Bronchial epithelial cell (primary cell): ENCODE results near the gene HSF4. TPM values are rescaled to one million over a fixed set of nuclear protein-coding genes. Genes with fewer than 3 reads are reported as not detected.

Source experiments
- DNase-seq: peaks from one replicate; pipeline ENCODE4 v3.0.0-alpha.2; 2010; ENCODE audit warnings: low read depth
- FAIRE-seq: peaks from 2 replicates; lab custom pipeline; 2011; peaks lifted over from hg19 to GRCh38; lab: Jason Lieb, UNC
- H3K27me3 ChIP-seq: 2 replicates; pipeline ENCODE4 v1.5.1; 2011; ENCODE audit warnings: low read length; ENCODE audit not compliant: control insufficient read depth, insufficient read depth
- H3K36me3 ChIP-seq: 2 replicates; pipeline ENCODE4 v1.5.1; 2011; ENCODE audit warnings: low read length; ENCODE audit not compliant: control insufficient read depth, insufficient read depth
- H3K4me3 ChIP-seq: 2 replicates; pipeline ENCODE4 v1.5.1; 2011; ENCODE audit warnings: mild to moderate bottlenecking, low read depth, low read length, control low read depth
- CTCF ChIP-seq: IDR thresholded peaks from 2 replicates; pipeline ENCODE4 v1.5.1; 2011; ENCODE audit warnings: mild to moderate bottlenecking, moderate library complexity, low read length, control low read depth, inconsistent platforms; ENCODE audit not compliant: insufficient read depth, severe bottlenecking
- total RNA-seq: library from RNA; depleted of rRNA; stranded (reverse); fragments of >200 nt; gene quantifications from 2 replicates; pipeline ENCODE4 v1.2.1, GENCODE V29; 2014

The HSF4 gene
- total RNA-seq, 1 donor from 2014 or later: 3.7 TPM

- peaks cover 14% of the 10 kb centered on the region for H3K27me3 ChIP-seq
Observed at GRCh38 chr16:67165121-67166078, 855 bp downstream of the HSF4 start.

GRCh38 chr16:67166110-67166547 is 1.6 kb downstream of the HSF4 start:
- DNase-seq: no peak
- H3K27me3 ChIP-seq: peaks cover 14% of the 10 kb centered on the region
- no peak for FAIRE-seq
- no peak overlapping the region for H3K4me3 ChIP-seq
- H3K36me3 ChIP-seq: peaks cover 2% of the 10 kb centered on the region
- TF ChIP-seq CTCF: no peak

More at GRCh38 chr16:67165121-67166078, 855 bp downstream of the HSF4 start:
- Histone ChIP-seq H3K36me3 (peaks cover 2% of the 10 kb centered on the region), H3K4me3 (no peak overlapping the region)
- no peak for TF ChIP-seq CTCF
- DNase-seq (no peak), FAIRE-seq (no peak)

GRCh38 chr16:67166598-67167168 is 2.1 kb downstream of the HSF4 start:
- peaks cover 14% of the 10 kb centered on the region for H3K27me3 ChIP-seq
- no peaks in the 10 kb centered on the region for H3K36me3 ChIP-seq
- FAIRE-seq (no peak), DNase-seq (no peak)
- TF ChIP-seq CTCF: no peak
- H3K4me3 ChIP-seq: no peak overlapping the region

GRCh38 chr16:67167588-67167987 is 3.0 kb downstream of the HSF4 start:
- Histone ChIP-seq H3K4me3 (no peak overlapping the region), H3K27me3 (peaks cover 14% of the 10 kb centered on the region), H3K36me3 (no peaks in the 10 kb centered on the region)
- TF ChIP-seq CTCF: no peak
- DNase-seq (no peak), FAIRE-seq (no peak)

- H3K27me3 ChIP-seq: peaks cover 14% of the 10 kb centered on the region
- no peak overlapping the region for H3K4me3 ChIP-seq
- TF ChIP-seq CTCF: no peak
- no peak for FAIRE-seq
- no peaks in the 10 kb centered on the region for H3K36me3 ChIP-seq
- no peak for DNase-seq
Observed at GRCh38 chr16:67169011-67169451, 4.5 kb downstream of the HSF4 start.
